CD4-positive, alpha-beta T cell treated with Interleukin-6 for 4 hours (primary cell): ENCODE measurements around the gene SMC3.
"Not testable (repeated sequence)": the region's sequence is repeated elsewhere in the genome, so short reads cannot be mapped to it uniquely, and the experiment has no call there.

Experiments
- DNase-seq: peaks from one replicate; pipeline ENCODE4 v3.0.0-alpha.2; 2020; ENCODE audit warnings: mixed read lengths

SMC3 gene

DNA sequence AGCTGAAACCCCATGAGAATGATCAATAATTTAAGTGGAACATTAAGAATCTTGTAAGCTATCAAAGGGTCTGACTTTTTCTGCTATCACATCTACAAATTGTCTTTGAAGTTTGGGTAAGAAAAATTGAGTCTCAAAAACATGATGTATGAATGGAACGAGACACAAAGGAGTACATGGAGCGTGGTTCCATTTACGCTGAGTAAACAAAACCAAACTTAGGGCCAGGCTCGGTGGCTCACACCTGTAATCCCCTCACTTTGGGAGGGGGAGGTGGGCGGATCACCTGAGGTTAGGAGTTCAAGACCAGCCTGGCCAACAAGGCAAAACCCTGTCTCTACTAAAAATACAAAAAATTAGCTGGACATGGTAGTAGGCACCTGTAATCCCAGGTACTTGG lies 24.3 kb downstream of the SMC3 start:
- DNase-seq, result no peak

DNA sequence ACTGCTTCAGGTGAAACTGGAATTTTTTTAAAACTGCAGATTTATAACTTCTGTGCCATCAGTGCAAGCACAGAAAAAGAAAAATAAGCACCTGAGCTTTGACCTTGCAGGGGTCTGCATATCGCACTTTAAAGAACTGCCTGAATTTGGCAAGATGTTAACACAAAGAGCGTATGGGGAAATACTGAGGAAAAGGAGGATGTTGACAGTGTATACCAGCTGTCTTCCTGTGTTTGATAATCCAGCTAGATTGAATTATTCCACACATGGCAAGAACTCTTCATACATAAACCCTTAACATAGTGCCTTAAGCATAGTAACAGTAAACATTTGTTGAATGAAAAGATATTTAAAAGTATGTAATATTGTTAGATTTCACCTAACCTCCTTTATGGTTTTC lies 30.0 kb downstream of the SMC3 start:
- DNase-seq, result no peak

DNA sequence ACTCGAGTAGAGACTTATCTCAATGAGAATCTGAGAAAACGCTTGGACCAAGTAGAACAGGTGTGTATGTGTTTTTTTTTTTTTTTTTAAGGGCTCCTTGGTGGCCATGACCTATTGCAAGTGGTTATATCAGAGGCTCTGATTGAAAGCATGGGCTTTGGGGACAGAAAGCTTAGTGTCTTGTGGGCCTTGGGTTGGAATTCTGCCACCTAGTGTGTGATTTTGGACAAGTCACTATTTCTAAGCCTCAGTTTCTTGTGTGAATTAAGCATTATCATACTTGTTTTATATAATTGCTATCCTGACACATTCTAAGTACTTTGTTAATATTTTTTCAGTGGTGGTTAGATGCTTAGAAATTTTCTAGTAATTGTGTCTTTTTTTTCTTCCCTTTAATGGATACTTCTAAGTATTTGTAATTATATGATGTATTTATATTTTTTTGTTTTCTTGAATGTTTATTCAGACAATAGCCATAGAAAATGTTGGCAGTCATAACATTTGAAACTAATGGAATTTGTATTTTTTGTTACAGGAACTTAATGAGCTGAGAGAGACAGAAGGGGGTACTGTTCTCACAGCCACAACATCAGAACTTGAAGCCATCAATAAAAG lies 33.1 kb downstream of the SMC3 start:
- peak; percentile 33 for DNase-seq

GRCh38 chr10:110601581-110601980 lies 34.1 kb downstream of the SMC3 start:
- no peak for DNase-seq

- DNase-seq, result no peak
Measured at GRCh38 chr10:110608087-110608486, 40.6 kb downstream of the SMC3 start.

- DNase-seq, result no peak
Measured at GRCh38 chr10:110609605-110610004, 42.1 kb downstream of the SMC3 start.

- peak; percentile 64 for DNase-seq
Measured at GRCh38 chr10:110610308-110610774, 42.8 kb downstream of the SMC3 start.

DNA sequence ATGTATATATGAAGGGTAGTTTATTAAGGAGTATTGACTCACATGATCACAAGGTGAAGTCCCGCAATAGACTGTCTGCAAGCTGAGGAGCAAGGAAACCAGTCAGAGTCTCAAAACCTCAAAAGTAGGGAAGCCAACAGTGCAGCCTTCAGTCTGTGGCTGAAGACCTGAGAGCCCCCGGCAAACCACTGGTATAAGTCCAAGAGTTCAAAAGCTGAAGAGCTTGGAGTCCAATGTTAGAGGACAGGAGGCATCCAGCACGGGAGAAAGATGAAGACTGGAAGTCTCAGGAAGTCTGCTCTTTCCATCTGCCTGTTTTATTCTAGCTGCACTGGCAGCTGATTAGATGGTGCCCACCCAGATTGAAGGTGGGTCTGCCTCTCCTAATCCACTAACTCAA lies 43.3 kb downstream of the SMC3 start:
- not testable (repeated sequence) for DNase-seq

GRCh38 chr10:110612087-110612486 lies 44.6 kb downstream of the SMC3 start:
- no peak for DNase-seq

DNA sequence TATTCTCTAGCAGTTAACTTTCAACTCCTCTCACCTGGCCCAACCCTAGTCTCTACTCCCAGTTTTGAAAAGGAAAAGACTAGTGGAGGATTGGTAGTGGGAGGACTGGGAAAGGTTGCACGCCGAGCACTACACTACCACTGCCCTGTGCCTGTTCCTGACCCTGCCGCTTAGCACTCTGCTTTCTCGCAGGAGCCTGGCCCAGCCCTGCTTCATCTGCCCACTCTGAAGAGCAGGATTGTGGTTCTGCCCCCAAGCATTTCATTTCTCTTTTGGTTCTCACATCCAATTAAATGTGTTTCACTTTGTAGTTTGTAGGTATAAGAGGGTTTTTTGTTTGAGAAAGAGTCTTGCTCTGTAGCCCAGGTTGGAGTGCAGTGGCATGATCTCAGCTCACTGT lies 45.1 kb downstream of the SMC3 start:
- DNase-seq, result no peak

DNA sequence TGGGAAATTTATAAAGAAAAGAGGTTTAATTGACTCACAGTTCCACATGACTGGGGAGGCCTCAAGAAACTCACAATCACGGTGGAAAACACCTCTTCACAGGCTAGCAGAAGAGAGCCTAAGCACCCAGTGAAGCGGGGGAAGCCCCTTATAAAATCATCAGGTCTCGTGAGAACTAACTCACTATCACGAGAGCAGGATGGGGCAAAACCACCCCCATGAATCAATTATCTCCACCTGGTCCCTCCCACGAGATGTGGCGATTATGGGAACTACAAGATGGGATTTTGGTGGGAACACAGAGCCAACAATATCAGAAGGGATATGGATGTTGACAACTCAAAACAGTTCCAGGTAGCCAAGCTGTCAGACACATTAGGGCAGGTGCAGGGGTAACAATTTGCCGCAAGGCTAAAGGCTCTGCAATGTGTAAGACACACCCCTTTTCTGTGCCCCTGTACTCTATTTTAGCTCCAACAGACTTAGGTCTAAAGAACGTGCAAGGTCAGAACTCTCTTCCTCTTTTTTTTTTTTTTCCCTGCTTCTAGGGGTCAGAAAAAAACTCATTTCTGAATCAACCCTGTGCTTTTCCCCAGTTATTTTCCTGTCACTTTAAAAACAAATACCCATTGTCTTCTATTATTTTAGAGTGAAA lies 46.0 kb downstream of the SMC3 start:
- no peak for DNase-seq

- no peak for DNase-seq
Measured at GRCh38 chr10:110613996-110614495, 46.6 kb downstream of the SMC3 start.

DNA sequence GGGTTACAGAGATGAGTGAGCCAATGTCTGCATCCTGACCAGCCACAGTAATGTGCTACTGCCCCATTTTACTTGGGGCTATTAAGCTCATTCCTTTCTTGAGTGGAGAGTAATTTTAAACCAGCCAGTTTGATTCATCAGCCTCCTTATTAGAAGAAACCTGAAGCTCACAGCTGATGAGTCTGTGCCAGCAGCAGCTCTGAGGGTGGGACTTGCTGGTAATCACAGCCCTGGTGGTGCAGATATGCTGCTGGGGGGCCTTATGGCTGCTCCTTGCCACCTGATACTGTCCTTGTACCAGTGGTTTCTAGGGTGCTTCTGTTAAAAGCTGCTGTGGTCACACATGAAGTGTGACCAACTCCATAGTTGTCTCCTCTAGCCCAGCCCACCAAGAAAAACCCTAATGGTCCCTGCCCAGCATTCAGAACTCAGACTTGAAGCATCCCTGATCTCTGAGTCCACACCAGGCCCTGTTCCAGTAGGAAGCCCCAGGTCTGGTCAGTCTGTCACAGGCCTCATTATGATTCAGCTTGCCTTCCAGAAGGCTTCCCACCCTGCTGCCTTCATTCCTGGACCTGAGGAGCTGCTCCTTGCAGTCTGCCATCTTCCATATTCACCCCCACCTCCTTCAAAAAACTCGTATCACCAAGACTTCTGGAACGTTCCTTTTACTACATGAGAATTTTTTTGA lies 47.7 kb downstream of the SMC3 start:
- DNase-seq, result no peak

DNA sequence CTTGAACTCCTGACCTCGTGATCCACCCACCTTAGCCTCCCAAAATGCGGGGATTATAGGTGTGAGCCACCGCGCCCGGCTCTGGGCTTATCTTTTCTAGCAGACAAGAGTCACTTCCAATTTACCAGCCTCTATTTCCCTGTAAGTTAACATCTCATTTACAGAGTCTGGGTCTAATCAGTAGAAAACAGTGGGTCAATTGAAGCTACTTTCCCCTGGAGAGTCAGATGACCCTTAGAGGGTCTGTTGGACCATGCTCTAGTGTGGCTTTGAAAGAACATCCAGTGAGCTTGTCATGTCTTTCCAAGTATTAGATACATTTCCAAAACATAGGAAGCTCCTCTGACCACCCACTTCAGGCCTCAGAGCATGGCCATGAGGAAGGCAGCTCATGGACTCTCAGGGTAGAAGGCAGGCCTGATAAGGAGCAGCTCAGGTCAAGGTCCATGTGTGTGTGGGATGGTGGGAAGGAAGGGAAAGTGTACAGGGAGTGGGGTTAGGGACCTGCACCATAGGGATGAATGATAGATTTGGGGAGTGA lies 49.1 kb downstream of the SMC3 start:
- no peak for DNase-seq

DNA sequence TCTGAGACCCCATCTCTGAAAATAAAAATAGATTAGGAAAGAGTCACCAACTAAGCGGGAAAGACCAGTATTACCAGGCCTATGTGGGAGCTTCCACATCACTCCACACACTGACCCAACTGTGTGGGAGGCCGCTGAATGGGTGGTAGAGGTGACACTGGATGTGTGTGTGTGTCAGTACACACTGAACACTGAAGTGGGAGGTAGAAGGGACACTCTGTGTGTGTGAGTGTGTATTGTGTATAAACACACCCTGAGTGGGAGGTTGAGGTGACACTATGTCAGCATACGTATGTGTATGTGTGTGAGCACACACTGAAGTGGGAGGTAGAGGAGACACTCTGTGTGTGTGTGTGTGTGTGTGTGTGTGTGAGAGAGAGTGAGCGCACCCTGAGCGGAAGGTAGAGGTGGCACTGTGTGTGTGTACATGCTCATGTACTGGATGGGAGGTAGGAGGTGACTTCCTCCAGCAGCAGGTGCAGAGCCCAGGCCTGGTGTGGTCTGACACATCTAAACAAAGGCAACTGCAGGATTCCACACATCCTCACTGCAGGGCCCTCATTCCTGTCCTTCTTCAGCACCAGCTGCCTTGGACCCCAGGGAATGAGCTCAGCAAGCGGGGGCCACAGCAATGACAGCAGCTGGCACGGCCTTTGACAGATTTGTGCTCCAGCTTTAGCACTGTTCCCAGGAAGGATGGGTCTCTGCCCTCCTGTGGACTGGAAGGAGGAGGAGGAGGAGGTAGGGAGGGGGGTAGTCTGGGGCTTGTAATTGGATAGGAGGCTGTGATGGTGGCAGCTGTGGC lies 50.1 kb downstream of the SMC3 start:
- DNase-seq, result peak; percentile 23

- no peak for DNase-seq
Measured at GRCh38 chr10:110618230-110618610, 50.7 kb downstream of the SMC3 start.

DNA sequence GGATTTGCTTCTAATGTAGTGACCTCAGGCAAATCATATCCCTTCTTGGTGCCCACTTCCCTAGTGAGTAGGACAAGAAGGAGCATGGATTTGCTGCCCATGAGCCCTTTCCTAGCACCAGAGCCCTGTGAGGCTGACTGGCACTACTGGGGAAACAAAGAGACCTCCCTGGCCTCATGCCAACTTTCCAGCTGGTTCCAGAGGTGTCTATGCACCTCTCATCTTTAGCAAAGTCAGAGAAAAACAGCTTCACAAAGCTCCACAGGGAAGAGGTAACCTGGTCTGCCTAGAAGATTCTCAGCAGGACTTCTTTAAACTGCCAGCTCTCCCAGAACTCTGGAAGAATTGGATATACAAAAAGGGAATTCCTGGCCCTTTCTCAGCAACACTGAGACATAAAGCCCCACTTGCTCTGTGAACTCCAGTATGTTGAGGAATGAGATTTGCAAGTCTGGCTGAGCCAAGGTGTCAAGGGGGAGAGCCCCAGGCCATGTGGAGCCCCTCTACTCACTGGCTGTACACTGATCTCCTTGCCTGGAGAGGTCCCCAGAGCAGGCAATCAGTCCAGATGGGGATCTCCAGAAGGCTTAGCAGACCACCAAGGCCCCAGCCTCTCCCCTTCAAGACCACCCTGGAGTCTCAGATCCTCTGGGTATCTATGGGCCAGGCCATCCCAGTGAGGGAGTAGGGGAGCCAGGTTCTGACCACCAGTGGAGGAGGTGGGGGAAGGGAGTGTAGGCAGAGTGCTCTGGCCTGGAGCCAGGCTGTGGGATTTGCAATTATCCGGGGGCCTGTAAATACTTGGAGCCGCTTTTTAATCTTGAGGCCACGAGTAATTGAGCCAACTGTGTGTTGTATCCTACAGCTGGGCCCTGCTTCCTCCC lies 52.3 kb downstream of the SMC3 start:
- DNase-seq, result no peak

DNA sequence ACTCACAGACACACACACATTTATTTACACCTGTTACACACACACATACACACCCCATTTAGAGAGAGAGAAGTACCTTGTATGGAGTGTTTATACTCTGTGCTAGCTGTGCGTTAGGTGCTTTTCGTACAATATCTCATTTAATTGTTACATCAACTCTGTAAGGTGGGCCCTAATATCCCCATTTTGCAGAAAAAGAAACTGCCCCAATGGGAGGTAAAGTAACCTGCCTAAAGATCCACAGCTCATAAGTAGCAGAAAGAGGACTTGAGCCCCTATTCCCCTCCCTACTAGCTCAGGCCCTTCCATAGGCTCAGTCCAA lies 52.9 kb downstream of the SMC3 start:
- DNase-seq, result no peak

- DNase-seq, result not testable (repeated sequence)
Measured at GRCh38 chr10:110623316-110623715, 55.8 kb downstream of the SMC3 start.

GRCh38 chr10:110625356-110625894 lies 57.9 kb downstream of the SMC3 start:
- DNase-seq, result no peak

DNA sequence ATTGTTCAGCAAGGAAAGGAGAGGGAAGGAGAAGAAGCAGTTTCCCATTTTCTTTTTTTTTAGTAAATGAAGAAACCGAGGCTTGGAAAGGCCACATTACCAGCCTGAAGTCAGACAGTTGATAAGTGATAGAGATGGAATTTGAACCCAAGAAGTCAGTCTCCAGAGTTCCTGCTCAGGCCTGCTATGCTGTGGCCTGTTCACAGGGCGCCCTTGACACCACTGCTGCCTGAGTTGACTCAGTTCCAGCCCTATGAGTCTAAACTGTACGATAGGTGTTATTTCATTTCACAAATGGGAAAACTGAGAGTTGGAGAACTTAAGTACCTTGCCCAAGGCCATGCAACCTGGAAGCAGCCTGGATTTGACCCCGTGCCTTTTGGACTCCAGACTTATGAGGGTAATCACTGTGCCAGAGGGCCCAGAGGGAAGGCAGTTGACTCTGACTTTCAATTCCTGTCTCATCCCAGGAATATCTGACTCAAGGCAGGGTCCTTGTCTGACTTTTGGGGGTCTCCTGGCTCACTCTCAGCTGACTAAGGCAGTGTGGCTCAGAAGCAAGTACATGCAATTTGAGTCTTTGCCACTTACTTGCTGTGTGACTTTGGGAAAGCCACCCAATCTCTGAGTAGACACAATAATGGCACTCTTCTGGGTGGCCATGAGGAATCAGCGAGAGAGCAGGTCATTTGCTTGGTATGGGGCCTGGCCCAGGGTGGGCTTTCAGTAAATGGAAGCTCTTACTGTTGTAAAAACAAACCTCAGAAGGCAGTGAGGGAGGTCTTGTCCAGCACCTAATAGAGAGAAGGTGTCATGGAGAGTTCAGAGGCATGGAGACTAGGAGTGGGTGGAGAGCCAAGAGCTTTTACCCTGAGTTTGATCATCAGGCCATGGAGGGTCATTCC lies 58.7 kb downstream of the SMC3 start:
- no peak for DNase-seq
